Ishikawa (cell line): ENCODE data around the gene EVX2.

Experiments used
- EGR1 ChIP-seq: IDR thresholded peaks from 2 replicates; pipeline ENCODE4 v1.6.1; 2012
- EP300 ChIP-seq: IDR thresholded peaks from 2 replicates; pipeline ENCODE4 v1.6.1; 2012; ENCODE audit warnings: borderline replicate concordance
- FOXM1 ChIP-seq: IDR thresholded peaks from 2 replicates; pipeline ENCODE4 v1.6.1; 2012; ENCODE audit warnings: low read depth, borderline replicate concordance
- RAD21 ChIP-seq: IDR thresholded peaks from 2 replicates; pipeline ENCODE4 v1.6.1; 2012; ENCODE audit warnings: low read depth
- YY1 ChIP-seq: IDR thresholded peaks from 2 replicates; pipeline ENCODE4 v1.6.1; 2012; ENCODE audit warnings: low read depth
- TF ChIP-seq, protein P1 (sequence below): IDR thresholded peaks from 2 replicates; pipeline ENCODE4 v1.6.1; 2012; ENCODE audit warnings: low read depth, mild to moderate bottlenecking
- TF ChIP-seq, protein P2 (sequence below): IDR thresholded peaks from 2 replicates; pipeline ENCODE4 v1.6.1; 2012

DNA sequence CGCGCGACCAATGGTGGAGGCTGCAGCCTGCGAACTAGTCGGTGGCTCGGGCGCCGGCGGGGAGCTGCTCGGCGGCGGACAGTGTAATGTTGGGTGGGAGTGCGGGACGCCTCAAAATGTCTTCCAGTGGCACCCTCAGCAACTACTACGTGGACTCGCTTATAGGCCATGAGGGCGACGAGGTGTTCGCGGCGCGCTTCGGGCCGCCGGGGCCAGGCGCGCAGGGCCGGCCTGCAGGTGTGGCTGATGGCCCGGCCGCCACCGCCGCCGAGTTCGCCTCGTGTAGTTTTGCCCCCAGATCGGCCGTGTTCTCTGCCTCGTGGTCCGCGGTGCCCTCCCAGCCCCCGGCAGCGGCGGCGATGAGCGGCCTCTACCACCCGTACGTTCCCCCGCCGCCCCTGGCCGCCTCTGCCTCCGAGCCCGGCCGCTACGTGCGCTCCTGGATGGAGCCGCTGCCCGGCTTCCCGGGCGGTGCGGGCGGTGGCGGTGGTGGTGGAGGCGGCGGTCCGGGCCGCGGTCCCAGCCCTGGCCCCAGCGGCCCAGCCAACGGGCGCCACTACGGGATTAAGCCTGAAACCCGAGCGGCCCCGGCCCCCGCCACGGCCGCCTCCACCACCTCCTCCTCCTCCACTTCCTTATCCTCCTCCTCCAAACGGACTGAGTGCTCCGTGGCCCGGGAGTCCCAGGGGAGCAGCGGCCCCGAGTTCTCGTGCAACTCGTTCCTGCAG lies 39.1 kb upstream of the EVX2 start, which contains the start of gene HOXD9:
- TF ChIP-seq EGR1, result peak; percentile 42; the same call in 1 of the 2 replicates
- no peak for TF ChIP-seq EP300
- no peak for TF ChIP-seq RAD21
- TF ChIP-seq, protein P1, sequence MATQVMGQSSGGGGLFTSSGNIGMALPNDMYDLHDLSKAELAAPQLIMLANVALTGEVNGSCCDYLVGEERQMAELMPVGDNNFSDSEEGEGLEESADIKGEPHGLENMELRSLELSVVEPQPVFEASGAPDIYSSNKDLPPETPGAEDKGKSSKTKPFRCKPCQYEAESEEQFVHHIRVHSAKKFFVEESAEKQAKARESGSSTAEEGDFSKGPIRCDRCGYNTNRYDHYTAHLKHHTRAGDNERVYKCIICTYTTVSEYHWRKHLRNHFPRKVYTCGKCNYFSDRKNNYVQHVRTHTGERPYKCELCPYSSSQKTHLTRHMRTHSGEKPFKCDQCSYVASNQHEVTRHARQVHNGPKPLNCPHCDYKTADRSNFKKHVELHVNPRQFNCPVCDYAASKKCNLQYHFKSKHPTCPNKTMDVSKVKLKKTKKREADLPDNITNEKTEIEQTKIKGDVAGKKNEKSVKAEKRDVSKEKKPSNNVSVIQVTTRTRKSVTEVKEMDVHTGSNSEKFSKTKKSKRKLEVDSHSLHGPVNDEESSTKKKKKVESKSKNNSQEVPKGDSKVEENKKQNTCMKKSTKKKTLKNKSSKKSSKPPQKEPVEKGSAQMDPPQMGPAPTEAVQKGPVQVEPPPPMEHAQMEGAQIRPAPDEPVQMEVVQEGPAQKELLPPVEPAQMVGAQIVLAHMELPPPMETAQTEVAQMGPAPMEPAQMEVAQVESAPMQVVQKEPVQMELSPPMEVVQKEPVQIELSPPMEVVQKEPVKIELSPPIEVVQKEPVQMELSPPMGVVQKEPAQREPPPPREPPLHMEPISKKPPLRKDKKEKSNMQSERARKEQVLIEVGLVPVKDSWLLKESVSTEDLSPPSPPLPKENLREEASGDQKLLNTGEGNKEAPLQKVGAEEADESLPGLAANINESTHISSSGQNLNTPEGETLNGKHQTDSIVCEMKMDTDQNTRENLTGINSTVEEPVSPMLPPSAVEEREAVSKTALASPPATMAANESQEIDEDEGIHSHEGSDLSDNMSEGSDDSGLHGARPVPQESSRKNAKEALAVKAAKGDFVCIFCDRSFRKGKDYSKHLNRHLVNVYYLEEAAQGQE, result no peak
- TF ChIP-seq, protein P2, sequence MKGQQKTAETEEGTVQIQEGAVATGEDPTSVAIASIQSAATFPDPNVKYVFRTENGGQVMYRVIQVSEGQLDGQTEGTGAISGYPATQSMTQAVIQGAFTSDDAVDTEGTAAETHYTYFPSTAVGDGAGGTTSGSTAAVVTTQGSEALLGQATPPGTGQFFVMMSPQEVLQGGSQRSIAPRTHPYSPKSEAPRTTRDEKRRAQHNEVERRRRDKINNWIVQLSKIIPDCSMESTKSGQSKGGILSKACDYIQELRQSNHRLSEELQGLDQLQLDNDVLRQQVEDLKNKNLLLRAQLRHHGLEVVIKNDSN, result no peak; the same call in 1 of the 2 replicates
- no peak for TF ChIP-seq FOXM1
- peak; percentile 69 for TF ChIP-seq YY1
